Measurements from ENCODE around the gene CGB3. TPM values are rescaled to one million over a fixed set of nuclear protein-coding genes. Genes with fewer than 3 reads are reported as not detected.
"Not testable (repeated sequence)": the region's sequence is repeated elsewhere in the genome, so short reads cannot be mapped to it uniquely, and the experiment has no call there.

The CGB3 gene
- total RNA-seq, 2 experiments from 2014 or later = not detected

DNA sequence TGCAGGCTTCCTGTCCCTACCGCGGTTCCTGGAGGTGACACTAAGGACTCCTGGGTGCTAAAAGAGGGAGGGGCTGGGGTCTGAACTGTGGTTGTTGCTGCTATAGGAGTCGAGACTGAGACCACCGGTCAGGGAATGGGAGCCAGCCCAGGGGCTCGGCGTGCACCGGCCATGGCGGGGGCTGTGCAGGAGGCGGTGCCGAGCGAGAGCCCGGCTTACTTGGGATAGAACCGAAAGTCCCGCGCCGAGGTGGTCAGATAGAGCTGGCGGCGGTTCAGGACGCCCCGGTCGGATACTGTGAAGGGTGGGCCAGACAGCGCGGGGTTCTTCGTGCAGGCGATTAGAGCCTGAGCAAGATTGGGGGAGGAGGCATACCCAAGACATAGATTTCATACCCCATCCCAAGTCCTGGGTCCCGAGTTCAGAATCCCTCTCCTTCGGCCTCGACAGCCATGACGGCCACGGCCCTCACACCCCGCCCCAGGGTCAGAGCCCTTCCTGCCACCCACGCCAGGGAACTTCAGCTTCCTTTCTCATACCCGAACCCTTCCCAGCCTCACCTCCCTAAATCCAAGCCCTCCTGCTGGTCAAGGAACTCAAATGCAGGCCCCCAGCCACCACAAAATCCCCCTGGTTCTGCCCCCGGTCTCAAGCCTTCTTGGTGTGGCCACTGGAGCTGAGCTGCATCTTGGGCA, 32.9 kb upstream of the CGB3 start:
- DNase-seq; ATAC-seq (ENCODE audit: low read depth); POLR2A ChIA-PET; H3K27ac Mint-ChIP-seq; H3K36me3 Mint-ChIP-seq; H3K9me3 Mint-ChIP-seq: not testable (repeated sequence)
- H3K27me3 Mint-ChIP-seq = peaks cover 56% of the 10 kb centered on the region
- H3K4me3 Mint-ChIP-seq = peak overlapping the region; percentile 70
- peaks cover 11% of the 10 kb centered on the region for H3K4me1 Mint-ChIP-seq

DNA sequence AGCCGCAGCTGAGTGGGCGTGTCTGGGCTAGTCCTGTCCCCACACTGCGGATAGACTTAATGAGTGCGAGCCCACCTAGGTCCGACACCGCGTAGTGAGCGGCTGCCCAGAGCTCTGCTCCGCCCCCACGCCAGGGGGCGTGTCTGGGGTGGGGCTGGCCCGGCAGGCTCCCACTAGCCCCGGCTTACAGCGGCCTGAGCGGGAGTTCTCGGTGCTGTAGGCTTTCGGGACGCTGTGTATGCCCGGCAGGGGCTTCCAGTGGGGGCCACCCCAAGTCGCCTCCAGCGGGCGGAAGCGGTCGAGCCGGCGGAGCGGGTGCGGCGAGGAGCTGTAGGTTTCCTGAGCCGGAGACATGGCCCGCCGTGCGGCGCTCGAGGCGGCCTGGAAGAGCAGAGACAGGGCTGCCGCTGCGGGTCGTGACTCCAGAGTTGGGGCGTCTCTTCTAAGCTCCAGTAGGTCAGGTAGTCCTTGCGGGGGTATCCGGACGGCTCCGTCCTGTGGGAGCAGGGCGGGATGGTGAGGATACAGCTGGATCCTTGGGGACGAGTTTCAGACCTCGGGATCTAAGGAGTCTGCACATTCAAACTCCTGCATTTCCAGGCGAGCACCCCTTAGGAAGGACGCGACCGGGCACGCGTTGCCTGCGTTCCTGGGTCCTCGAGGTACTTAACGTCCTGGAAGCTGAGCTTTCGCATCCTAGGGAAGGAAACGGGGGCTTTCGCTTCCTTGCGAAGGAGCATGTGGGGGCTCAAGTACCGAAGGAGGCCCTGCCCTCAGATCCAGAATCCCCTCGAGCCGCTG, 32.2 kb upstream of the CGB3 start:
- Mint-ChIP-seq H3K9me3 (no peaks in the 10 kb centered on the region), H3K27ac (no peak overlapping the region), H3K4me3 (peak overlapping the region; percentile 70), H3K36me3 (no peaks in the 10 kb centered on the region), H3K27me3 (peaks cover 49% of the 10 kb centered on the region), H3K4me1 (peaks cover 11% of the 10 kb centered on the region)
- DNase-seq = peak; percentile 77
- ATAC-seq (ENCODE audit: low read depth) = peak; percentile 80
- POLR2A ChIA-PET = no interaction called here

DNA sequence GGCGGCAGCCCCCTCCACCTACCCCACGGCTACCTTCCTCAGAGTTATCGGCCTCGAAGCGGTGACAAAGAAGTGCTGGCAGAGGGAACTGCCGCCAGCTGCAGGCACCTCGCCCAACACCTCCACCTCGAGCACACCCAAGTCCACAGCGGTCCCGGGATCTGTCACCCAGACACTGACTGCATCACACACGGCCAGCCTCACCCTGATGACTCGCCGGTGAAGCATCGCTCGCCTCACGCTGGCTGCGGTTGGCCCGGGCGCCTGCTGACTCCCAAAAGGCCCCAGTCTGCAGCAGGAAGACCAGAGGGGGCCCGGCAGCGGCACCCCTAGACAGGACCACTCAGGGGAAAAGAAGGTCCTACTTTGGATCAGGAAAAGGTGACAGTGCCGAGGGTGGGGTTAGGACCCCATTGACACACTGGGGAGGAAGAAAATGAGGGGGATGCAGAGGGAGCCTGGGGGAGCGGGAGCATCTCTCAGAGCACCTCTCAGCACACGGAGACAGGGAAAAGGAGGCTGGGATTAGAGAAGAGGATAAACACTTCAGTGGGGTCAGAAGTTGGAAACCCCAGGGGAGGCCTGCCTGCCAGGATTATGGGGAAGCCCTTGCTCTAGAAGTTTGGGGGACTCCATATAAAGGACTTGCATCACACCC, 26.4 kb upstream of the CGB3 start:
- H3K4me3 Mint-ChIP-seq; H3K4me1 Mint-ChIP-seq; ATAC-seq (ENCODE audit: low read depth); H3K27ac Mint-ChIP-seq; H3K9me3 Mint-ChIP-seq; POLR2A ChIA-PET; H3K27me3 Mint-ChIP-seq; DNase-seq; H3K36me3 Mint-ChIP-seq: not testable (repeated sequence)

DNA sequence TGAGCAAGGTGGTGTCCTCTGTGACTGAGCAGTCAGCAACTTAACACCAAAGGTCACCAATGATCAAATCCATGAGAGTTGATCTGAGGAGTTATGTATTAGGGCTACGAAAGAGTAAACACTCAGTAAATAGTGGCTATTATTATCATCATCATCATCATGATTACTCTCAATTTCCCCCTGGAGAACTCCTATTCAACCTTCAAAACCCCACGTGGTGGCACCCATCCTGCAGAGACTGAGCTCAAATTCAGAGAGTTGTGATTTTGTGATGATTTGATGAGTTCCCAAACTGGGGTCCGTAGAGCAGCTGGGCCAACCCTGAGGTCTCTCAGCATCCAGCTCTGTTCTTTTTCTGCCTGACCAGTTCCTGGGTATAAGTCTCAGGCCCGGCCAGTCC, 25.7 kb upstream of the CGB3 start:
- H3K27me3 Mint-ChIP-seq; DNase-seq; H3K36me3 Mint-ChIP-seq; ATAC-seq (ENCODE audit: low read depth); H3K9me3 Mint-ChIP-seq; POLR2A ChIA-PET; H3K4me1 Mint-ChIP-seq; H3K4me3 Mint-ChIP-seq; H3K27ac Mint-ChIP-seq: not testable (repeated sequence)

DNA sequence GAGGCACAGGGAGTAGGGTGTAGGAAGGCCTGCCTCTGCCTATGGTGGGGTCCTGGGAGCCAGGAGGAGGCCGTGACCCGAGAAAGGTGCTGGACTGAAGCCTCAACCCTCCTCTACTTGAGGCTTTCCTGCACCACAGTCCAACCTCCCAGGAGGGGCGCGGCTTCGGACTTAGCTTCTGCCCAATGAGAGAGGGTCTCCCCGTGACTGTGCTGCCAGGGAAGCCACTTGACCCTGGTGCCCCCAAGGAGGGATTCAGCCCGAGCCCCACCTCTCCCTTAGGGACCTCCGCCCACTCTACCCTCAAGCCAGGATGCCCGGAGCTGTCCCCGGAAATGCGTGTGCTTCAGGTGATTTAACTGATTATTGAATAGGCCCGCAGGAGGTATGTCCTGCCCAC, 24.9 kb upstream of the CGB3 start, which contains the start of gene CGB8:
Gene CGB8 (minus strand): TSS at position 101 of the 400 bp plus-strand sequence. CDS start 372 bp downstream, outside the sequence.
- not testable (repeated sequence) for H3K27me3 Mint-ChIP-seq

DNA sequence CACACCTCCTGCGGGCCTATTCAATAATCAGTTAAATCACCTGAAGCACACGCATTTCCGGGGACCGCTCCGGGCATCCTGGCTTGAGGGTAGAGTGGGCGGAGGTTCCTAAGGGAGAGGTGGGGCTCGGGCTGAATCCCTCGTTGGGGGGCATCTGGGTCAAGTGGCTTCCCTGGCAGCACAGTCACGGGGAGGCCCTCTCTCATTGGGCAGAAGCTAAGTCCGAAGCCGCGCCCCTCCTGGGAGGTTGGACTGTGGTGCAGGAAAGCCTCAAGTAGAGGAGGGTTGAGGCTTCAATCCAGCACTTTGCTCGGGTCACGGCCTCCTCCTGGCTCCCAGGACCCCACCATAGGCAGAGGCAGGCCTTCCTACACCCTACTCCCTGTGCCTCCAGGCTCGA, 19.4 kb upstream of the CGB3 start, which contains the start of gene CGB5:
Gene CGB5 (plus strand): TSS at position 301 of the 400 bp plus-strand sequence. CDS start 362 bp downstream, outside the sequence.
- POLR2A ChIA-PET; H3K9me3 Mint-ChIP-seq; H3K4me1 Mint-ChIP-seq; H3K27ac Mint-ChIP-seq; DNase-seq; ATAC-seq (ENCODE audit: low read depth); H3K4me3 Mint-ChIP-seq; H3K27me3 Mint-ChIP-seq; H3K36me3 Mint-ChIP-seq: not testable (repeated sequence)

More for the DNA sequence above, 24.9 kb upstream of the CGB3 start, which contains the start of gene CGB8:
- H3K27ac Mint-ChIP-seq; DNase-seq; H3K36me3 Mint-ChIP-seq; H3K4me1 Mint-ChIP-seq; H3K9me3 Mint-ChIP-seq; POLR2A ChIA-PET; H3K4me3 Mint-ChIP-seq; ATAC-seq (ENCODE audit: low read depth): not testable (repeated sequence)

DNA sequence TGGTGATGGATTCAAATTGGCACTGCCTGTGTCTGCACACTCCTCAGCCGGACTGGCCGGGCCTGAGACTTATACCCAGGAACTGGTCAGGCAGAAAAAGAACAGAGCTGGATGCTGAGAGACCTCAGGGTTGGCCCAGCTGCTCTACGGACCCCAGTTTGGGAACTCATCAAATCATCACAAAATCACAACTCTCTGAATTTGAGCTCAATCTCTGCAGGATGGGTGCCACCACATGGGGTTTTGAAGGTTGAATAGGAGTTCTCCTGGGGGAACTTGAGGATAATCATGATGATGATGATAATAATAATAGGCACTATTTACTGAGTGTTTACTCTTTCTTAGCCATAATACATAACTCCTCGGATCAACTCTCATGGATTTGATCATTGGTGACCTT, 18.5 kb upstream of the CGB3 start:
- H3K4me3 Mint-ChIP-seq; H3K9me3 Mint-ChIP-seq; DNase-seq; ATAC-seq (ENCODE audit: low read depth); H3K27ac Mint-ChIP-seq; POLR2A ChIA-PET; H3K4me1 Mint-ChIP-seq; H3K36me3 Mint-ChIP-seq; H3K27me3 Mint-ChIP-seq: not testable (repeated sequence)

DNA sequence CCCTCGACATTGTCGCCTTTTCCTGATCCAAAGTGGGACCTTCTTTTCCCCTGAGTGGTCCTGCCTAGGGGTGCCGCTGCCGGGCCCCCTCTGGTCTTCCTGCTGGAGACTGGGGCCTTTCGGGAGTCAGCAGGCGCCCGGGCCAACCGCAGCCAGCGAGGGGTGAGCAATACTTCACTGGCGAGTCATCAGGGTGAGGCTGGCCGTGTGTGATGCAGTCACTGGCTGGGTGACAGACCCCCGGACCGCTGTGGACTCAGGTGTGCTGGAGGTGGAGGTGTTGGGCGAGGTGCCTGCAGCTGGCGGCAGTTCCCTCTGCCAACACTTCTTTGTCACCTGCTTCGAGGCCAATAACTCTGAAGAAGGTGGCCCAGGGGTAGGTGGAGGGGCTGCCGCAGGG, 18.0 kb upstream of the CGB3 start:
- no peaks in the 10 kb centered on the region for H3K36me3 Mint-ChIP-seq

DNA sequence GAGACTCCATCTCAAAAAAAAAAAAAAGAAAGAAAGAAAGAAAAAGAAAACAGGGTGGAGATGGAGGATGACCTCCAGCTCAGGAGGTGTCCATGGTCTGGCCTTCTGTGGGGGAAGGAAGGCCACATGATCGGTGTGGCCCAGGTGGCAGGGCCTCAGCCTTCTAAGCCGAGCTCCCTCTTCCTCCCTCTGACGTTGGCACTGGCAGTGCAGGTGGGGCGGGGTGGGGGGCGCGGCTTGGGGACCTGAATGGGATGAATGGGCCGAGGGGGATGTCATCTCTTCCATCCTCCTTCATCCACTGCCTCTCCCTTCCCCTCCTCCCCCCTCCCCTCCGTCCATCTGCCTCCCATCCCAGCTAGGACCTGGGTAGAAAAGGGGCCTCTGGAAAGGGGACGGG, 15.6 kb upstream of the CGB3 start:
- ATAC-seq (ENCODE audit: low read depth); POLR2A ChIA-PET; H3K27me3 Mint-ChIP-seq; H3K4me1 Mint-ChIP-seq; DNase-seq; H3K4me3 Mint-ChIP-seq; H3K9me3 Mint-ChIP-seq; H3K36me3 Mint-ChIP-seq; H3K27ac Mint-ChIP-seq: not testable (repeated sequence)

More for the DNA sequence above, 18.0 kb upstream of the CGB3 start:
- no peaks in the 10 kb centered on the region for H3K9me3 Mint-ChIP-seq
- no peak overlapping the region for H3K4me3 Mint-ChIP-seq
- peaks cover 3% of the 10 kb centered on the region for H3K27me3 Mint-ChIP-seq
- DNase-seq (no peak), ATAC-seq (ENCODE audit: low read depth) (no peak)
- POLR2A ChIA-PET = no interaction called here
- no peaks in the 10 kb centered on the region for H3K4me1 Mint-ChIP-seq
- no peak overlapping the region for H3K27ac Mint-ChIP-seq

DNA sequence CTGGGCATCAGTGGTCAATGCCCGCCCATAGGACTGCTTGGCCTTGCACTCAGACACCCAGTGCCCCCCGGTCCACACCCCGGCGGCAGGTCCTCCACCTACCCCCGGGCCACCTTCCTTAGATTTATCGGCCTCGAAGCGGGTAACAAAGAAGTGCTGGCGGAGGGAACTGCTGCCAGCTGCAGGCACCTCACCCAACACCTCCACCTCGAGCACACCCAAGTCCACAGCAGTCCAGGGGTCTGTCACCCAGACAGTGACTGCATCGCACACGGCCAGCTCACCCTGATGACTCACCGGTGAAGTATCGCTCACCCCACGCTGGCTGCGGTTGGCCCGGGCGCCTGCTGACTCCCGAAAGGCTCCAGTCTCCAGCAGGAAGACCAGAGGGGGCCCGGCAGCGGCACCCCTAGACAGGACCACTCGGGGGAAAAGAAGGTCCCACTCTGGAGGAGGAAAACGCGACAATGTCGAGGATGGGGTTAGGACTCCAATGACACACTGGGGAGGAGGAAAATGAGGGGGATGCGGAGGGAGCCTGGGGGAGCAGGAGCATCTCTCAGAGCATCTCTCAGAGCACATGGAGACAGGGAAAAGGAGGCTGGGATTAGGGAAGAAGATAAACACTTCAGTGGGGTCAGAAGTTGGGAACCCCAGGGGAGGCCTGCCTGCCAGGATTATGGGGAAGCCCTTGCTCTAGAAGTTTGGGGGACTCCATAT, 14.6 kb upstream of the CGB3 start:
- POLR2A ChIA-PET; H3K27me3 Mint-ChIP-seq; ATAC-seq (ENCODE audit: low read depth); H3K27ac Mint-ChIP-seq; H3K4me1 Mint-ChIP-seq; H3K36me3 Mint-ChIP-seq; DNase-seq; H3K9me3 Mint-ChIP-seq; H3K4me3 Mint-ChIP-seq: not testable (repeated sequence)

DNA sequence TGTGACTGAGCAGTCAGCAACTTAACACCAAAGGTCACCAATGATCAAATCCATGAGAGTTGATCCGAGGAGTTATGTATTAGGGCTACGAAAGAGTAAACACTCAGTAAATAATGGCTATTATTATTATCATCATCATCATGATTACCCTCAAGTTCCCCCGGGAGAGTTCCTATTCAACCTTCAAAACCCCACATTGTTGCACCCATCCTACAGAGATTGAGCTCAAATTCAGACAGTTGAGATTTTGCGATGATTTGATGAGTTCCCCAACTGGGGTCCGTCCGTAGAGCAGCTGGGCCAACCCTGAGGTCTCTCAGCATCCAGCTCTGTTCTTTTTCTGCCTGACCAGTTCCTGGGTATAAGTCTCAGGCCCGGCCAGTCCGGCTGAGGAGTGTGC, 14.0 kb upstream of the CGB3 start:
- H3K27ac Mint-ChIP-seq; ATAC-seq (ENCODE audit: low read depth); POLR2A ChIA-PET; H3K9me3 Mint-ChIP-seq; DNase-seq; H3K4me3 Mint-ChIP-seq; H3K27me3 Mint-ChIP-seq; H3K4me1 Mint-ChIP-seq; H3K36me3 Mint-ChIP-seq: not testable (repeated sequence)

DNA sequence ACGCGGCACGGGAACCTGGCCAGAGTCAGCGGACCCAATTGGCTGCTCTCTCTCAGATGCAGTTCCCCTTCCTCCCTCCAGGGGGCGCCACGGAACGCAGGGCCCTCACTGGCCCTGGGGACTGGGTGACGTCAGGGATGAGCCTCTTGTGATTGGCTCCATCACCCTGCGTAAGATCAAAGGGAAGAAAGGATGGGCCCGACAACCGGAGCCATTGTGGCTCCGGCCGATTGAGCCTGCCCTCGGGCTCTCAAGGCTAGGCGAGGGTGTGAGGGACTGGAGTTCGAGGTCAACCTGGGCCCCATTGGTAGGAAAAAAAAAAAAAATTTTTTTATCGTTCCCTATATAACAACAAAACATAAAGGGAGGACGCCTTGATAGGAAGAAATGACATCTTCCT, 12.7 kb upstream of the CGB3 start, which contains the start of gene CGB1:
Gene CGB1 (minus strand): TSS at position 81 of the 400 bp plus-strand sequence. CDS start 184 bp downstream, outside the sequence.
- H3K4me3 Mint-ChIP-seq, H3K27me3 Mint-ChIP-seq, H3K4me1 Mint-ChIP-seq, H3K9me3 Mint-ChIP-seq, H3K27ac Mint-ChIP-seq, POLR2A ChIA-PET, H3K36me3 Mint-ChIP-seq: not testable (repeated sequence)
- DNase-seq (peak; percentile 50), ATAC-seq (ENCODE audit: low read depth) (peak; percentile 36)

DNA sequence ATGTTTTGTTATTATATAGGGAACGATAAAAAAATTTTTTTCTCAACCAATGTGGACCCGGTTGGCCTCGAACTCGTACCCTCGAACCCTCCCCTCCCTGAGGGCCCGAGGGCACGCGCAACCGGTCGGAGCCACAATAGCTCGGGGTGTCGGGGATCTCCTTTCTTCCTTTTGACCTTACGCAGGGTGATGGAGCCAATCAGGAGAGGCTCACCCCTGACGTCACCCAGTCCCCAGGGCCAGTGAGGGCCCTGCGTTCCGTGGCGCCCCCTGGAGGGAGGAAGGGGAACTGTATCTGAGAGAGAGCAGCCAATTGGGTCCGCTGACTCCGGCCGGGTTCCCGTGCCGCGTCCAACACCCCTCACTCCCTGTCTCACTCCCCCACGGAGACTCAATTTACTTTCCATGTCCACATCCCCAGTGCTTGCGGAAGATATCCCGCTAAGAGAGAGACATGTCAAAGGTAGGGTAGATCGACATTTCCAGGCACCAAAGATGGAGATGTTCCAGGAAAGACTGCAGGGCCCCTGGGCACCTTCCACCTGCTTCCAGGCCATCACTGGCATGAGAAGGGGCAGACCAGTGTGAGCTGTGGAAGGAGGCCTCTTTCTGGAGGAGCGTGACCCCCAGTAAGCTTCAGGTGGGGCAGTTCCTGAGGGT, 7.6 kb upstream of the CGB3 start, which contains the start of gene CGB2:
Gene CGB2 (plus strand): TSS at position 249 of the 660 bp plus-strand sequence. CDS start 206 bp downstream, at position 455.
- H3K4me1 Mint-ChIP-seq, H3K27me3 Mint-ChIP-seq, H3K27ac Mint-ChIP-seq, POLR2A ChIA-PET, H3K36me3 Mint-ChIP-seq, H3K9me3 Mint-ChIP-seq: not testable (repeated sequence)
- H3K4me3 Mint-ChIP-seq = peak within 1 kb of the TSS; percentile 53
- ATAC-seq (ENCODE audit: low read depth) = peak; percentile 75
- DNase-seq = peak; percentile 64
